H1 (cell line): Measurements from ENCODE around the gene STAC2. TPM values are rescaled to one million over a fixed set of nuclear protein-coding genes. Genes with fewer than 3 reads are reported as not detected.
A peak's percentile ranks its signal among the peaks of the same experiment; 100 is the strongest.

Experiments
- CTCF ChIA-PET: fragments of 300-600 bp; sonication (Branson Sonifier 250); formaldehyde crosslinking; loops from one replicate; lab custom pipeline; 2021; ENCODE audit not compliant: partially characterized antibody; lab: Charles Lee
- POLR2A ChIA-PET: fragments of 300-600 bp; sonication (Branson Sonifier 250); formaldehyde crosslinking; loops from one replicate; lab custom pipeline; 2021; ENCODE audit warnings: inconsistent platforms; ENCODE audit not compliant: partially characterized antibody; lab: Charles Lee
- DNase-seq, 2 experiments: peaks; one replicate each; pipeline versions ENCODE4 v3.0.0 to v3.0.0-alpha.2; 2010 to 2022; ENCODE audit warnings: low spot score in 2 of 2, low read depth in 1 of 2, mixed read lengths in 1 of 2
- FAIRE-seq: peaks from 2 replicates; lab custom pipeline; 2011; peaks lifted over from hg19 to GRCh38; lab: Jason Lieb, UNC
- H2AFZ ChIP-seq: 2 replicates; pipeline ENCODE4 v1.8.1; 2012; ENCODE audit warnings: low read length, inconsistent platforms
- H2AK5ac ChIP-seq: 2 replicates; pipeline ENCODE4 v1.6.1; 2013; ENCODE audit warnings: low read depth, low read length
- H2BK120ac ChIP-seq: replicated peaks from 2 replicates; pipeline ENCODE3; 2013; ENCODE audit warnings: low read depth, low read length, inconsistent platforms
- H2BK12ac ChIP-seq: 2 replicates; pipeline ENCODE4 v1.6.1; 2013; ENCODE audit warnings: low read depth, low read length
- H2BK15ac ChIP-seq: 2 replicates; pipeline ENCODE4 v1.6.1; 2013; ENCODE audit warnings: low read length
- H2BK20ac ChIP-seq: 2 replicates; pipeline ENCODE4 v1.6.1; 2013; ENCODE audit warnings: low read length
- H2BK5ac ChIP-seq: 2 replicates; pipeline ENCODE4 v1.6.1; 2013; ENCODE audit warnings: low read depth, low read length
- H3K14ac ChIP-seq: 2 replicates; pipeline ENCODE4 v1.6.1; 2013; ENCODE audit warnings: inconsistent platforms; ENCODE audit not compliant: insufficient read length
- H3K18ac ChIP-seq: 2 replicates; pipeline ENCODE4 v1.6.1; 2013; ENCODE audit warnings: low read length; ENCODE audit errors: extremely low read depth
- H3K23ac ChIP-seq: 2 replicates; pipeline ENCODE4 v1.6.1; 2013; ENCODE audit warnings: inconsistent platforms; ENCODE audit not compliant: insufficient read length
- H3K23me2 ChIP-seq: 2 replicates; pipeline ENCODE4 v1.6.1; 2013; ENCODE audit warnings: low read depth, low read length
- H3K27ac ChIP-seq: 2 replicates; pipeline ENCODE4 v1.6.1; 2011; ENCODE audit warnings: low read depth, low read length, inconsistent platforms
- H3K27me3 ChIP-seq, 4 experiments: replicated peaks in 1 of 4; 1 replicate in 1 of 4; 2 replicates in 3 of 4; pipeline versions ENCODE4 v1.6.1 to v1.8.1; 2011 to 2013; ENCODE audit warnings: low read length in 3 of 4, mild to moderate bottlenecking in 3 of 4, inconsistent platforms in 2 of 4, mixed read lengths in 2 of 4, moderate library complexity in 1 of 4; ENCODE audit not compliant: control insufficient read depth in 3 of 4, insufficient read depth in 3 of 4; ENCODE audit errors: extremely low read depth in 1 of 4
- H3K36me3 ChIP-seq, 4 experiments: 2 replicates each; pipeline versions ENCODE4 v1.6.1 to v1.8.1; 2011 to 2013; ENCODE audit warnings: mild to moderate bottlenecking in 4 of 4, low read length in 3 of 4, moderate library complexity in 2 of 4, control low read depth in 1 of 4, inconsistent platforms in 1 of 4; ENCODE audit not compliant: insufficient read depth in 4 of 4, control insufficient read depth in 2 of 4
- H3K4ac ChIP-seq: replicated peaks from 2 replicates; pipeline ENCODE3; 2013; ENCODE audit warnings: low read length, low read depth, mixed read lengths, inconsistent platforms; ENCODE audit not compliant: insufficient read length
- H3K4me1 ChIP-seq, 4 experiments: replicated peaks in 1 of 4; 1 replicate in 1 of 4; 2 replicates in 3 of 4; pipeline versions ENCODE4 v1.6.1 to v1.8.1; 2011 to 2013; ENCODE audit warnings: low read length in 3 of 4, inconsistent platforms in 2 of 4, mixed read lengths in 1 of 4; ENCODE audit not compliant: insufficient read depth in 4 of 4, control insufficient read depth in 3 of 4
- H3K4me2 ChIP-seq, 2 experiments: 2 replicates each; pipeline versions ENCODE4 v1.6.1 to v1.8.1; 2011 to 2013; ENCODE audit warnings: low read depth in 2 of 2, low read length in 2 of 2, control low read depth in 1 of 2, inconsistent platforms in 1 of 2, mild to moderate bottlenecking in 1 of 2; ENCODE audit not compliant: insufficient read depth in 1 of 2
- H3K4me3 ChIP-seq, 4 experiments: fragments of 200-600, 300-600 bp in 1 of 4; sonication (generic), shearing (Covaris generic), sonication (Bioruptor Twin) in 1 of 4; 2 replicates each; pipeline versions ENCODE4 v1.5.1 to v1.8.1; 2011 to 2016; ENCODE audit warnings: low read length in 4 of 4, low read depth in 3 of 4, control low read depth in 2 of 4, inconsistent platforms in 2 of 4, mild to moderate bottlenecking in 2 of 4, mixed read lengths in 1 of 4, moderate library complexity in 1 of 4; ENCODE audit not compliant: insufficient read depth in 2 of 4; ENCODE audit errors: extremely low read depth in 1 of 4
- H3K56ac ChIP-seq: replicated peaks from 2 replicates; pipeline ENCODE3; 2013; ENCODE audit warnings: low read depth, mild to moderate bottlenecking, mixed read lengths, low read length, inconsistent platforms; ENCODE audit not compliant: insufficient read length
- H3K79me1 ChIP-seq: 2 replicates; pipeline ENCODE4 v1.6.1; 2013; ENCODE audit warnings: low read depth, low read length, control low read depth
- H3K79me2 ChIP-seq, 2 experiments: 2 replicates each; pipeline versions ENCODE4 v1.6.1 to v1.8.1; 2012 to 2013; ENCODE audit warnings: low read length in 2 of 2, mild to moderate bottlenecking in 2 of 2, inconsistent platforms in 1 of 2; ENCODE audit not compliant: insufficient read depth in 2 of 2, control insufficient read depth in 1 of 2
- H3K9ac ChIP-seq, 4 experiments: replicated peaks in 1 of 4; 1 replicate in 1 of 4; 2 replicates in 3 of 4; pipeline versions ENCODE4 v1.6.1 to v1.8.1; 2011 to 2013; ENCODE audit warnings: low read depth in 3 of 4, low read length in 3 of 4, control low read depth in 2 of 4, mild to moderate bottlenecking in 2 of 4, moderate library complexity in 2 of 4, inconsistent platforms in 1 of 4; ENCODE audit errors: extremely low read depth in 1 of 4
- H3K9me3 ChIP-seq, 2 experiments: 2 replicates each; pipeline versions ENCODE4 v1.6.1 to v1.8.1; 2012 to 2013; ENCODE audit warnings: mild to moderate bottlenecking in 2 of 2, moderate library complexity in 2 of 2, control low read depth in 1 of 2, inconsistent platforms in 1 of 2, low read depth in 1 of 2, low read length in 1 of 2, mixed read lengths in 1 of 2; ENCODE audit not compliant: insufficient read depth in 2 of 2
- H4K20me1 ChIP-seq, 2 experiments: replicated peaks in 1 of 2; 2 replicates each; pipeline versions ENCODE3 to v1.8.1; 2011 to 2013; ENCODE audit warnings: inconsistent platforms in 2 of 2, low read length in 2 of 2, mild to moderate bottlenecking in 1 of 2; ENCODE audit not compliant: insufficient read depth in 2 of 2, control insufficient read depth in 1 of 2
- H4K5ac ChIP-seq: 2 replicates; pipeline ENCODE4 v1.6.1; 2013; ENCODE audit warnings: low read length, low read depth, mixed read lengths, inconsistent platforms; ENCODE audit not compliant: insufficient read length
- H4K8ac ChIP-seq: 2 replicates; pipeline ENCODE4 v1.8.0; 2013; ENCODE audit warnings: mild to moderate bottlenecking, moderate library complexity, low read length, inconsistent platforms; ENCODE audit not compliant: insufficient read depth; ENCODE audit errors: extremely low read depth
- H4K91ac ChIP-seq: replicated peaks from 2 replicates; pipeline ENCODE3; 2013; ENCODE audit warnings: low read length, mixed read lengths, inconsistent platforms; ENCODE audit not compliant: insufficient read length
- JUN ChIP-seq: IDR thresholded peaks from 2 replicates; pipeline ENCODE4 v1.6.1; 2011; ENCODE audit warnings: low read depth, mild to moderate bottlenecking, improper control_type of control experiment, low read length
- KDM1A ChIP-seq: fragments of 200-600, 300-600 bp; sonication (generic); IDR thresholded peaks from 2 replicates; pipeline ENCODE4 v1.7.1; 2016; ENCODE audit warnings: mild to moderate bottlenecking, low read length, borderline replicate concordance
- WGBS, 2 experiments: shearing (Covaris generic) in 1 of 2; methylation state at CpG; one replicate each; pipeline versions ENCODE4 v1.1.6 to v1.1.7; 2013 to 2015; ENCODE audit warnings: low lambda C conversion rate in 2 of 2, mixed read lengths in 2 of 2, inconsistent platforms in 1 of 2, low coverage in 1 of 2, missing lambda C conversion rate in 1 of 2; ENCODE audit not compliant: insufficient replicate concordance in 2 of 2, insufficient coverage in 1 of 2, insufficient read length in 1 of 2; ENCODE audit errors: extremely low coverage in 1 of 2, missing lambda C conversion rate in 1 of 2; 5-methylcytosine and 5-hydroxymethylcytosine counted together
- polyA plus RNA-seq, 7 experiments: library from polyadenylated mRNA; depleted of rRNA in 3 of 7; stranded (reverse) in 5 of 7; unstranded in 2 of 7; fragments of >200 nt in 5 of 7; fragments of 200-250 nt in 2 of 7; gene quantifications; 1 replicate in 5 of 7; 2 replicates in 1 of 7; 4 replicates in 1 of 7; pipeline versions ENCODE4 v1.2.1 to v1.2.3, GENCODE V29; 2011 to 2013; ENCODE audit warnings: missing spikeins in 2 of 7, mixed read lengths in 2 of 7
- total RNA-seq: library from RNA; stranded (reverse); fragmentation: NEBNext Ultra II Directional; extraction: Animal tissue kit (Norgen Biotek cat#: 25700); gene quantifications from 2 replicates; pipeline ENCODE4 v1.2.1, GENCODE V29; 2021

STAC2 gene
- total and polyA plus RNA-seq, 2 of the 8 experiments (the other 6 are each of a cell fraction or from before 2014, with no cell fraction given), result 1.5 to 6.0 TPM

- Histone ChIP-seq H3K9me3 (no peaks in the 10 kb centered on the region), H3K4me3 (no peak overlapping the region), H2AK5ac (no peak overlapping the region), H4K91ac (no peak overlapping the region), H3K14ac (no peak overlapping the region), H3K36me3 (no peaks in the 10 kb centered on the region), H4K5ac (no peak overlapping the region), H3K27ac (no peak overlapping the region), H4K8ac (no peak overlapping the region), H3K9ac (no peak overlapping the region), H3K79me1 (no peaks in the 10 kb centered on the region), H3K23me2 (peaks cover 6% of the 10 kb centered on the region; the same call in 1 of the 2 replicates), H2AFZ (no peak overlapping the region), H3K23ac (no peak overlapping the region), H3K27me3 (peaks cover 0 to 5% (median 5%) of the 10 kb centered on the region in 4 experiments; a peak in 4 of 7 replicates), H3K4me2 (no peak overlapping the region), H3K4ac (peak overlapping the region; percentile 37), H3K18ac (no peak overlapping the region; the same call in 1 of the 2 replicates), H3K79me2 (no peaks in the 10 kb centered on the region), H2BK15ac (peak overlapping the region; percentile 72; the same call in 1 of the 2 replicates), H3K4me1 (peaks cover 5 to 33% (median 25%) of the 10 kb centered on the region in 4 experiments), H2BK20ac (no peak overlapping the region), H4K20me1 (no peaks in the 10 kb centered on the region), H2BK120ac (no peak overlapping the region), H3K56ac (no peak overlapping the region), H2BK5ac (no peak overlapping the region), H2BK12ac (peak overlapping the region; percentile 68; the same call in 1 of the 2 replicates)
- FAIRE-seq (no peak), DNase-seq (no peak)
- WGBS, 2 experiments, result 75% methylated on average over 16 of the region's 16 CpGs; no CpG with 5 or more reads in 1 of the 2 experiments
- TF ChIP-seq JUN (no peak), KDM1A (0 out of 2 replicates have a peak, but pooled peaks have one; percentile 7)
- POLR2A ChIA-PET, result interaction anchor here (1.0 to 3.9 kb wide), 7 partner anchors 9 to 36 kb away, joined by 3 to 13 read pairs (median 3); partner anchors contain the start of genes RPL19 and STAC2
- CTCF ChIA-PET, result interaction anchor here (0.7 to 24.1 kb wide), 4 partner anchors 10 to 27 kb away, joined by 3 to 982 read pairs (median 9); partner anchors contain the start of gene STAC2
Measured at GRCh38 chr17:39212841-39213480, 12.8 kb downstream of the STAC2 start.
